Caki2 (cell line): ENCODE results near the gene HAUS5. TPM values are rescaled to one million over a fixed set of nuclear protein-coding genes. Genes with fewer than 3 reads are reported as not detected.
A peak's percentile ranks its signal among the peaks of the same experiment; 100 is the strongest.
"Not testable (repeated sequence)": the region's sequence is repeated elsewhere in the genome, so short reads cannot be mapped to it uniquely, and the experiment has no call there.

Experiments
- DNase-seq: peaks from one replicate; pipeline ENCODE4 v3.0.0-alpha.2; 2015; ENCODE audit warnings: low read depth
- in situ Hi-C: cut with HindIII; loops from 2 replicates; pipeline ENCODE4 v1.10.0; 2016; ENCODE audit warnings: low sequenced_read_pairs, low pct_unique_long_range_greater_than_20kb, mixed read lengths
- total RNA-seq: library from RNA; depleted of rRNA; stranded (reverse); fragments of >200 nt; shearing (Covaris generic); gene quantifications from 2 replicates; pipeline ENCODE4 v1.2.3, GENCODE V29; 2014; ENCODE audit warnings: low replicate concordance

The HAUS5 gene
- total RNA-seq, 1 experiment from 2014 or later = 34.4 TPM

DNA sequence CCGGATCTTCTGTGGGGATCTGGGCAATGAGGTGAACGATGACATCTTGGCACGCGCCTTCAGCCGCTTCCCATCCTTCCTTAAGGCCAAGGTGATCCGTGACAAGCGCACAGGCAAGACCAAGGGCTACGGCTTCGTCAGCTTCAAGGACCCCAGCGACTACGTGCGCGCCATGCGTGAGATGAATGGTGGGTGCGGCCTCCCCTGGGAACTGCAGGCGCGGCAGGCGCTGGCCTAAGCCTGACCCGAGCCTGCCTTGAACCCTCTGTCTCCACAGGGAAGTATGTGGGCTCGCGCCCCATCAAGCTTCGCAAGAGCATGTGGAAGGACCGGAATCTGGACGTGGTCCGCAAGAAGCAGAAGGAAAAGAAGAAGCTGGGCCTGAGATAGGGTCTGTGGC is 24.6 kb downstream of the HAUS5 start:
- no peak for DNase-seq
- in situ Hi-C loops = no loop called here

DNA sequence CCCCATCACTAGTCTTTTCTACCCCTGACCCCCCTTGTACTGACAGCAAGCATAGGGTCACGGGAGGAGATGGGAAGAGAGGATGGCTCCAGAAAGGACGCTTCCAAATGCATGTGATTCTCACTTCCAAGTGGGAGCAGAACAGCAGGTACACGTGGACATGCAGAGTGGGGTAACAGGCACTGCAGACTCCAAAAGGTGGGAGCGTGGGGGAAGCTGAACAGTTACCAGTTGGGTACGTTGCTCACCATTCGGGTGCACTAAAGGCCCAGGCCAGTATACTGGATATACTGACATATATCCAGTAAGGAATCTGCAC is 26.7 kb downstream of the HAUS5 start:
- in situ Hi-C loops = no loop called here
- DNase-seq = no peak

DNA sequence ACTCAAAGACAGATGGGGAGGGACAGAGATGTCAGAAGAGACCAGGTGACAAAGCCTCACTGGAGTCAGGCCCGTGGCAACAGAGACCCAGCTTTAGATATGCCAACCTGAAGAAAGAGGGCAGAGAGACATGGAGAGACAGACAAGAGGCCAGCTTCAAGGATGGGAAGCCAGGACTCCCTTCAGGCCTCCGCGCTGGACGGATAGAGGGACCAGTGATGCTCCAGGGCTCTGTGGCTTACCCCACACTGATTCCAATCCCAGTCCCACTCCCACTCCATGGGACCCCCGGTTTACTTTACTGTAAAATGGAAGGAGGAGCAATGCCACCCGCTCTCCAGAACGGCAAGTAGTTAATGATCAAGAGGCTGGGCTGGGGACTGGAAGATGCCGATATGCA is 27.3 kb downstream of the HAUS5 start:
- DNase-seq = no peak
- in situ Hi-C loops = no loop called here

DNA sequence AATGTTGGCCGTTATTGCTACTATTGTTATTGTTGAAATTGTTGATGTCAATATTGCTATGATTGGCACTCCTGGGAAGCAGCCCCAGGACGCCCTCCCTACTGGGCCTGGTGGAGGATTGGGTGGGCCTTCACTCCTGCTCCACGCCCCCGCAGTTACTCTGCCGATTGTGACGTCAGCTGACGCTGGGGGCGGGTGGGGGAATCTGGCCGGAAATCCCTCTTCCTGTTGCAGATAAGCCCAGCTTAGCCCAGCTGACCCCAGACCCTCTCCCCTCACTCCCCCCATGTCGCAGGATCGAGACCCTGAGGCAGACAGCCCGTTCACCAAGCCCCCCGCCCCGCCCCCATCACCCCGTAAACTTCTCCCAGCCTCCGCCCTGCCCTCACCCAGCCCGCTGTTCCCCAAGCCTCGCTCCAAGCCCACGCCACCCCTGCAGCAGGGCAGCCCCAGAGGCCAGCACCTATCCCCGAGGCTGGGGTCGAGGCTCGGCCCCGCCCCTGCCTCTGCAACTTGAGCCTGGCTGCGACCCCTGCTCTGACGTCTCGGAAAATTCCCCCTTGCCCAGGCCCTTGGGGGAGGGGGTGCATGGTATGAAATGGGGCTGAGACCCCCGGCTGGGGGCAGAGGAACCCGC is 29.1 kb downstream of the HAUS5 start, which contains the start of gene ETV2:
Gene ETV2 (plus strand): TSS at position 231 of the 637 bp plus-strand sequence. CDS start 716 bp downstream, outside the sequence.
- in situ Hi-C loops = no loop called here
- no peak for DNase-seq

DNA sequence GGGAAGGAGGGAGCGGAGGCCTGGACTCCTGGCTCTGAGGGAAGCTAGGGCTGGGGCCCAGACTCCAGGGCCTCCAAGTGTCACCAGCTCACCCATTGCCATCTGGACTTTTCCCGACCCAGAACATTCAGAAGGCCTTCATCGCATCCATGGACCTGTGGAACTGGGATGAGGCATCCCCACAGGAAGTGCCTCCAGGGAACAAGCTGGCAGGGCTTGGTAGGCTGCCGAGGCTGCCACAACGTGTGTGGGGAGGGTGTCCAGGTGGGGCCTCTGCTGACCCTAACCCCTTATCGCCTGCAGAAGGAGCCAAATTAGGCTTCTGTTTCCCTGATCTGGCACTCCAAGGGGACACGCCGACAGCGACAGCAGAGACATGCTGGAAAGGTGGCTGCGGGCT is 29.8 kb downstream of the HAUS5 start:
- no peak for DNase-seq
- in situ Hi-C loops = no loop called here

DNA sequence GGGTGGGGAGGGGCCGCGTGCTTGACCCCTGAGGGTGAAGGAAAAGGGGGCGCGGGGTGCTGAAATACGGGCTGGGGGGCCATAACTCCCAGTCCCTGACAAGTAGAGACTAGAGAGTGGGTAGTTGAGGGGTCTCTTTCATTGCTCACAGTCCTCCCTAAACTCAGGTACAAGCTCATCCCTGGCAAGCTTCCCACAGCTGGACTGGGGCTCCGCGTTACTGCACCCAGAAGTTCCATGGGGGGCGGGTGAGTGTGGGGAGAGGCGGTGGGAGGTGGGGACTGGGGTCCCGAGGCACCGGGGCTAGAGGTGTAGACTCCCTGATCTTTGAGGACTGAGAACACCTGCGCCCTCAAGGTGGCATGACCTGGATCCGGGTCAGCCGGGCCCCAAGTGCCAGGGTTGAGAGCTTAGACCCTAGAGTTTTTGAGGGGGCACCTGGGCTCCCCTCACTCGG is 30.3 kb downstream of the HAUS5 start:
- in situ Hi-C loops = no loop called here
- DNase-seq = no peak

DNA sequence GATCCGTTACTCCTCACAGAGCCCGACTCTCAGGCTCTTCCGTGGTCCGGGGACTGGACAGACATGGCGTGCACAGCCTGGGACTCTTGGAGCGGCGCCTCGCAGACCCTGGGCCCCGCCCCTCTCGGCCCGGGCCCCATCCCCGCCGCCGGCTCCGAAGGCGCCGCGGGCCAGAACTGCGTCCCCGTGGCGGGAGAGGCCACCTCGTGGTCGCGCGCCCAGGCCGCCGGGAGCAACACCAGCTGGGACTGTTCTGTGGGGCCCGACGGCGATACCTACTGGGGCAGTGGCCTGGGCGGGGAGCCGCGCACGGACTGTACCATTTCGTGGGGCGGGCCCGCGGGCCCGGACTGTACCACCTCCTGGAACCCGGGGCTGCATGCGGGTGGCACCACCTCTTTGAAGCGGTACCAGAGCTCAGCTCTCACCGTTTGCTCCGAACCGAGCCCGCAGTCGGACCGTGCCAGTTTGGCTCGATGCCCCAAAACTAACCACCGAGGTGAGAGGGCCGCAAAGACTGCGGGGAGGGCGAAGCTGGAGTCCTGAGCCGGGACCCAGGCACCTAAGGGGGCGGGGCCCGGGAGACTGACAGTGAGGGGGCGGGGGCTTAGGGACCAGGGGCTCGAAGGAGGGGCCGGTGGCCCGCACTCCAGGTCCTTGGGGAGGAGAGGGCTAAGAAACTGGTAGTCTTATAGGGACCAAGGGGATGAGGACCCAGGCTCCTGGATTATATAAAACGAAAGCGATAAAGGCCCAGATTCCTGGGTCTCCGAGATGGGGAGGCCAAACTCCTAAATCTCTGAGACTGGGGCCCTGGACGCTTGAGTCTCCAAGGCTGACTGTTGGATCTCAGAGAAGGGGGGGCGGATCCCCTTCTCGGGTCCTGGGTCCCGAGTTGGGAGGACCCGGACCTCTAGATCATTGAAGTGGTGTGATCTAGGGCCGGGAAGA is 31.0 kb downstream of the HAUS5 start:
- DNase-seq = peak; percentile 88
- in situ Hi-C loops = no loop called here

DNA sequence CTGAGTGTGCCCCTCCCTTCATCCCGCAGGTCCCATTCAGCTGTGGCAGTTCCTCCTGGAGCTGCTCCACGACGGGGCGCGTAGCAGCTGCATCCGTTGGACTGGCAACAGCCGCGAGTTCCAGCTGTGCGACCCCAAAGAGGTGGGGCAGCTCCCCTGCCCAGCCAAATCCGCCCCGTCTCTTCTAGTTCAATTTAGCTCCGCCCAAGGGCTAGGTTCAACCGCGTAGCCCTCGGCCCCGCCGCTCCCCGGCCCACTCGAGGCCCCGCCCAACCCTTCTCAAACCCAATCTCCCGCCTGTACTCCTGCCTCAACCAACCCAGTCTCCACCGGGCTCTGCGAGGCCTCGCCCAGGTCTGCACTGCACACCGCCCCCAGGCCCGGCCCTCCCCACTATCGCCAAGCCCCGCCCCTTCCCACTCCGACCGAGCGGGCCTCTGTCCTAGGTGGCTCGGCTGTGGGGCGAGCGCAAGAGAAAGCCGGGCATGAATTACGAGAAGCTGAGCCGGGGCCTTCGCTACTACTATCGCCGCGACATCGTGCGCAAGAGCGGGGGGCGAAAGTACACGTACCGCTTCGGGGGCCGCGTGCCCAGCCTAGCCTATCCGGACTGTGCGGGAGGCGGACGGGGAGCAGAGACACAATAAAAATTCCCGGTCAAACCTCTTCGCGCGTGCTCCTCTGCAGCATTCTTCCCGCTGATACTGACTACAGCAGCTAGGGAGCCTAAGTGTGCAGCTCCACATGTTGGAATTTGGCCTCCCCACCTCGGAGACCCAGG is 31.9 kb downstream of the HAUS5 start:
- DNase-seq = peak; percentile 90
- in situ Hi-C loops = no loop called here

DNA sequence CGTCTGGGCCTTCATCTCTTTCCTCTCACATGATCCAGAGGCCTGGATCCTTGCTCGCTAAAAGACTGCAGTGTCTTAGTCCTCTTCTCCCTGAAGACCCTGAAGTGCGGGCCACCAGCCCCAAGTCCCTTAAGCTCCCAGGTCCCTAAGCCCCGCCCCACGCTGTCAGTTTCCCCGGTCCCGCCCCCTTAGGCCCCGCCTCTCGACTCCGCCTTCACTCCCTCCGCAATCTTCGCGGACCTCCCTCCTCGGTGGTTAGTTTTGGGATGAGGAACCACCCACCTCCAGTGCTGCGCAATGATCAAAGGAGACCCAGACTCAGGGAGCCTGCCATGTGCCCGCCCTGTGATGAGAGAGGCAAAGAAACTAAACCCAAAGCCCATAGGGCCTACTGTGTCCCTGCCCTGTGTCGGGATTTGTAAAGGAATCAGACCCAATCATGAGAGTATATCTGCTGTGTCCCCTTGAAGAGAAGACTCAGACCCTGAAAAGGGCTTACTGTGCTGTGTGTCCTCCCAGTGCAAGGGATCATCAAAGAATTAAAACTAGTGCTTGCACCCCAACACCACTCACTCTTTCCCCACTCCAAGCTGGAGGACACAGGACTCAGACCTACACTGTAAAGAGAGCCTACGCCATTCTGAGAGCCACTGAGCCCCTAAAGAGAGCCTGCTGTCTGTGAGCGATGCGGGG is 32.6 kb downstream of the HAUS5 start:
- peak; percentile 65 for DNase-seq
- in situ Hi-C loops = no loop called here

DNA sequence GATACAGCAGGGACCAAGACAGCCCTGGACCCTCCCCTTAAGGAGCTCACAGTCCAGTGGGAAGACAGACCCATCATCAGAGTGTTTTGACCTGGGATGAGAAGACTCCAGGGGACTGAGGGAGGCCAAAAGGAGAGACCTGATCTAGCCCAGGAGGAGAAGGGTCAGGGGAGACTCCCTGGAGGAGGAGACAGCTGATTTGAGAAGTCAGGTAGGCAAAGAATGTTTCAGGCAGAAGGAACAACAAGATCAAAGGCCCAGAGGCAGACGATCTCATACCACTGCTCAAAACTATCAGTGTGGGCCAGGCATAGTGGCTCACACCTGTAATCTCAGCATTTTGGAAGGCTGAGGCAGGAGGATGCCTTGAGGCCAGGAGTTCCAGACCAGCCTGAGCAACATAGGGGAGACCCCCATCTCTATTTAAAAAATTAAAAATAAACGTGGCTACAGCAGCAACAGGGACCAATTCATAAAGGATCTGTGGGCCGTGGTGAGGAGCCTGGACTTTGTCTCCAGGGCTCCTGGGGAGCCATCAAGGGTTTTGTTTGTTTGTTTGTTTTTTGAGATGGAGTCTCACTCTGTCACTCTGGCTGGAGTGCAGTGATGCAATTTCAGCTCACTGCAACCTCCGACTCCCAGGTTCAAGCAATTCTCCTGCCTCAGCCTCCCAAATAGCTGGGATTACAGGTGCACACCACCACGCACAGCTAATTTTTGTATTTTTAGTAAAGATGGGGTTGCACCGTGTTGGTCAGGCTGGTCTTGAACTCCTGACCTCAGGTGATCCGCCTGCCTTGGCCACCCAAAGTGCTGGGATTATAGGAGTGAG is 33.4 kb downstream of the HAUS5 start:
- in situ Hi-C loops = no loop called here
- DNase-seq = no peak

DNA sequence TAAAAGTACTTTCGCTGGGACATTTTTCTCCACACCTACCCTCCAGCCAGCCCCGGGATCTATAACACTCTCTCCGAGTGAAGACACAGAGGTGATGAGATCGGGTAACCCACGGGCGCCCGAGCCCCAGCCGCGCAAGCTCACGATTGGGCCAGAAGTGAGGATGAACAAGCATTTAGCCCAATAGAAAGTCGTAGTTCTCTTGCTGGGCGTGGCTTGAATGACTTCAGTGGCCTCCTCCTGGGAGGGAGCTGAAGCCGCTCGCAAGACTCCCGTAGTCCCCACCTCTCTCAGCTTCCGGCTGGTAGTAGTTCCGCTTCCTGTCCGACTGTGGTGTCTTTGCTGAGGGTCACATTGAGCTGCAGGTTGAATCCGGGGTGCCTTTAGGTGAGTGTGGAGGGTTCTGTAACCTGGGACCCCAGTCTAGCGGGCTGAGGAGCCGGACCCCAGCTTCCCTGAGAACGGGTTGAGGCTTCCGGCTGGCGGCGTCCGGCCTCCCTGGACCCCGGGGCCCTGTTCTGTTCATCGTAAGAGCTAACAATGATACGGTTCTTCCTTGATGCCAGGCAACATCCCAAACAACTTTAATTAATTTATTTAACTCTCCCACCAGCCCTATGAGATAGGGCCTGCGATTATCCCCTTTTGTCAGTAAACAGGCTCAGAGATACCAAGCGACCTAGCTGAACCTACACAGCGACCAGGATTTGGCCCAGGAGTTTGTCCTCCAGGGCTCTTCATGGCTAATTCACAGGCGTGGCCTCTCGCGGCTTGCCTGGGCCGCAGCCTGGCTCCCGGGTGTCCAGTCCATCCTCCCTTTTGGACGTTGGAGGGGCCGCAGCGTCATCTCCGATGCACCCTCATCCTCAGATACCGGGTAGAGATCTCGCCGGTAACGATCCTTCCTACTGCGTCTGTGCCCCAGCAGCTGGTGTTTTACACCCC is 35.8 kb downstream of the HAUS5 start, which contains the start of gene COX6B1:
Gene COX6B1 (plus strand): TSS at position 307 of the 945 bp plus-strand sequence. CDS start 2,921 bp downstream, outside the sequence.
- in situ Hi-C loops = no loop called here
- DNase-seq = peak; percentile 96

DNA sequence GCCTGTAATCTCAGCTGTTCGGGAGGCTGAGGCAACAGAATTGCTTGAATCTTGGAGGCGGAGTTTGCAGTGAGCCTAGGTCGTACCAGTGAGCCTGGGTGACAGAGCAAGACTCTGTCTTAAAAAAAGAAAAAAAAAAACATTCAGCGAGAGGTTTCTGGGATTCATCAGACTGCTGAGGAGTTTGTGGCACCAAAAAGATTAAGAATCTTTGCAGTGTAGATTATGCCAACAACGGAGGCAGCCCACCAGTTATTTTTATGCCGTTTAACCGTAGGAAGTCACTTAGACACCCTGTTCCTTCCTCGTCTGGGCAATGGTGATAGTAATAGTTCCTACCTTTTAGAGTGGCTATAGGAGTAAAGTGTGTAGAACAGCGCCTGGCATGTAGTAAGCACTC is 38.0 kb downstream of the HAUS5 start:
- no peak for DNase-seq
- in situ Hi-C loops = no loop called here

DNA sequence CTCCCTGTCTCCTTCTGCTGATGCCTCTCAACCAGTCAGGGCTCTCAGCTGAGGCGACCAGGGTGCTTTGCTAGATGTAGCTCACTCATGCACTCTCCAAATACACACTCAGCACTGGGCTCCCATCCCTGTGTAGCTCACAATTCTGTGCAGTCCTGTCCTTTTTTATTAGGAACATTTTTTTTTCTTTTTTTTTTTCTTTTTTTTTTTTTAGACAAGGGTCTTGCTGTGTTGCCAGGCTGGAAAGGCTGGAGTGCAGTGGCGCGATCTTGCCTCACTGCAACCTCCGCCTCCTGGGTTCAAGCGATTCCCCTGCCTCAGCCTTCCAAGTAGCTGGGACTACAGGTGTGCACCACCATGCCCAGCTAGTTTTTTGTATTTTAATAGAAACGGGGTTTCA is 42.3 kb downstream of the HAUS5 start:
- DNase-seq, in situ Hi-C loops: not testable (repeated sequence)

DNA sequence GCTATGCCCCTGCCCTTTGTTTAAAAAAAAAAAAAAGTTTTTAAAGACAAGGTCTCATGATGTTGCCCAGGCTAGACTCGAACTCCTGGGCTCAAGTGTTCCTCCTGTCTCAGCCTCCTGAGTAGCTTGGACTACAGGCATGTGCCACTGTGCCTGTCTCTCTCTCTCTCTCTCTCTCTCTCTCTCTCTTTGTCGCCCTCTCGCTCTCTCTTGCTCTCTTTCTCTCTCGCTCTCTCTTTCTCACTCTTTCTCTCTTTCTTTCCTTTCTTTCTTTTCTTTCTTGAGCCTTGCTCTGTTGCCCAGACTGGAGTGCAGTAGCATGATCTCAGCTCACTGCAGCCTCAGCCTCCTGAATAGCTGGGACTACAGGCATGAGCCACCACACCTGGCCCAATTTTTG is 43.1 kb downstream of the HAUS5 start:
- in situ Hi-C loops = no loop called here
- no peak for DNase-seq

DNA sequence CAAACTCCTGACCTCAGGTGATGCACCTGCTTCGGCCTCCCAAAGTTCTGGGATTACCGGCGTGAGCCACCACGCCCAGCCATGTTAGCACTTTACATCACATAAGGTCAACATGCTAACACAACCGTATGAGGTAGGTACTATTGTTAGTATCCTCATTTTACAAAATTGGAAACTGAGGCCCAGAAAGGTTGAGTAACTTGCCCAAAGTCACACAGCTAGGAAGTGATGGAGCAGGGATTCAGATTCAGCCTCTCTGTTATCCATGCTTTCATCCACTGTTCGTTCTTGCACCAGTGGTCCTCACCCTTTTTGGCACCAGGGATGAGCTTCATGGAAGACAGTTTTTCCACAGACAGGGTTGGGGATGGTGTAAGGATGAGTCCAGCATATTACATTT is 44.2 kb downstream of the HAUS5 start:
- in situ Hi-C loops = no loop called here
- no peak for DNase-seq

DNA sequence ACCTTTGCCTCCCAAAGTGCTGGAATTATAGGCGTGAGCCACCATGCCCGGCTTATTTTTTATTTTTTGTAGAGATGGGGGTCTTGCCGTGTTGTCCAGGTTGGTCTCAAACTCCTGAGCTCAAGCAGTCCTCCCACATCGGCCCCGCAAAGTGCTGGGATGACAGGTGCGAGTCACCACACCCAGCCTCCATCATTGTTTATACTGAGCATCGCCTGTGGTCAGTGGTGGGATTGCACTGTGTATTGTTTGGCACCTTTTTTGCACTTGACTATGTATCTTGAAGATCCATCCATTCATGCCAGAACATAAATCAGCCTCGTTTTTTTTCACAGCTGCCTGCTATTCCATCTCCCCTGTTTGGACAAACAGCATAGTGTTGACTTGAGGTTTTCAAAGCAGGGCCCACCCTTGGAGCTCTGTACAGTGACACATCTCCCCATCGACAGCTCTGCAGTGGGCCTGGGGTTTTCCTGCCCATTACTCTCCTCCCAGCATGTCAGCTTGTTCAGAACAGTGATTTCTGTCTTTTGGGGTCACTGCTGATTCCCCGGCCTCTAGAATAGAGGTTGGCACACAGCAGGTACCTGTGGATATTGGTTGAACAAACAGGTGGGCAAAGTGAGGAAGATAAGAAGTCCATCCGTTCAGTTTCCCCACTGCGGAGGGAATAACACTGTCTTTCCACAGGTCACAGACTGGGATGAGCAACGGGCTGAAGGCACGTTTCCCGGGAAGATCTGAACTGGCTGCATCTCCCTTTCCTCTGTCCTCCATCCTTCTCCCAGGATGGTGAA is 45.6 kb downstream of the HAUS5 start:
- in situ Hi-C loops = no loop called here
- no peak for DNase-seq
